SKM-1 (cell line): Measurements from ENCODE around the gene FAM200C.

Source experiments
- DNase-seq: peaks from one replicate; lab custom pipeline; 2025; ENCODE audit not compliant: unreplicated experiment; lab: John Stamatoyannopoulos, UW

FAM200C gene

GRCh38 chr5:160367885-160368284 is 32.0 kb downstream of the FAM200C start:
- no peak for DNase-seq

- no peak for DNase-seq
These were observed 32.6 kb downstream of the FAM200C start for GRCh38 chr5:160367261-160367660.

GRCh38 chr5:160366230-160366629 is 33.6 kb downstream of the FAM200C start:
- no peak for DNase-seq

GRCh38 chr5:160363660-160364395 is 36.0 kb downstream of the FAM200C start:
- DNase-seq, result no peak

- no peak for DNase-seq
These were observed 36.6 kb downstream of the FAM200C start for GRCh38 chr5:160363211-160363610.

GRCh38 chr5:160361624-160362228 is 38.1 kb downstream of the FAM200C start:
- DNase-seq, result no peak

GRCh38 chr5:160360310-160360709 is 39.5 kb downstream of the FAM200C start:
- no peak for DNase-seq

GRCh38 chr5:160359816-160360215 is 40.0 kb downstream of the FAM200C start:
- DNase-seq, result no peak

- no peak for DNase-seq
These were observed 40.6 kb downstream of the FAM200C start for GRCh38 chr5:160359242-160359641.

- no peak for DNase-seq
These were observed 41.9 kb downstream of the FAM200C start for GRCh38 chr5:160357861-160358411.

- DNase-seq, result no peak
These were observed 42.5 kb downstream of the FAM200C start for GRCh38 chr5:160357394-160357793.

- no peak for DNase-seq
These were observed 43.1 kb downstream of the FAM200C start for GRCh38 chr5:160356550-160357347.

GRCh38 chr5:160354666-160355065 is 45.2 kb downstream of the FAM200C start:
- DNase-seq, result no peak

- no peak for DNase-seq
These were observed 46.5 kb downstream of the FAM200C start for GRCh38 chr5:160353379-160353778.

- DNase-seq, result no peak
These were observed 47.5 kb downstream of the FAM200C start for GRCh38 chr5:160352308-160352707.

GRCh38 chr5:160349935-160350303 is 49.9 kb downstream of the FAM200C start:
- DNase-seq, result no peak

- no peak for DNase-seq
These were observed 50.5 kb downstream of the FAM200C start for GRCh38 chr5:160349249-160349934.

- no peak for DNase-seq
These were observed 51.8 kb downstream of the FAM200C start for GRCh38 chr5:160348080-160348479.

- DNase-seq, result no peak
These were observed 52.4 kb downstream of the FAM200C start for GRCh38 chr5:160347448-160347847.
